GM12878 (cell line): Measurements from ENCODE around the gene ZNF408. TPM values are rescaled to one million over a fixed set of nuclear protein-coding genes. Genes with fewer than 3 reads are reported as not detected.

Experiments used
- ATAC-seq: fragments of 200-7000 bp; cut with Tn5 transposase; 3 replicates; pipeline ENCODE4 v1.9.1; 2020; ENCODE audit warnings: mild to moderate bottlenecking, moderate library complexity
- BruUV-seq: library from RNA; stranded (reverse); fragments of 400-500 nt; replicated peaks from 2 replicates; lab custom pipeline; 2021; lab: Mats Ljungman, UMichigan
- CTCF ChIA-PET: fragments of 300-600 bp; sonication (Branson Sonifier 250); formaldehyde crosslinking; extraction: SDS; loops from one replicate; lab custom pipeline; 2021; ENCODE audit warnings: inconsistent platforms; lab: Yijun Ruan, JAX
- POLR2A ChIA-PET: fragments of 350-600 bp; formaldehyde crosslinking; extraction: SDS; loops from one replicate; lab custom pipeline; 2021; ENCODE audit warnings: inconsistent platforms; lab: Charles Lee
- RAD21 ChIA-PET: fragments of 300-600 bp; sonication (Branson Sonifier 250); formaldehyde crosslinking; loops from one replicate; lab custom pipeline; 2023; ENCODE audit warnings: antibody characterized with exemption; ENCODE audit not compliant: unreplicated experiment; lab: Charles Lee
- SMC1A ChIA-PET: fragments of 300-600 bp; sonication (Branson Sonifier 250); formaldehyde crosslinking; loops from one replicate; lab custom pipeline; 2023; ENCODE audit not compliant: unreplicated experiment, uncharacterized antibody; lab: Charles Lee
- DNase-seq: peaks from one replicate; pipeline ENCODE4 v3.0.0-alpha.2; 2011; ENCODE audit warnings: low read depth, low spot score
- FAIRE-seq: peaks from 3 replicates; lab custom pipeline; 2011; peaks lifted over from hg19 to GRCh38; lab: Jason Lieb, UNC
- H2AFZ ChIP-seq: 2 replicates; pipeline ENCODE4 v1.6.0; 2011; ENCODE audit warnings: low read depth, low read length, control low read depth; ENCODE audit not compliant: control insufficient read depth
- H3K27ac ChIP-seq: 2 replicates; pipeline ENCODE4 v1.5.1; 2011; ENCODE audit warnings: control low read depth; ENCODE audit not compliant: control insufficient read depth, insufficient read depth
- H3K27me3 ChIP-seq, 2 experiments: replicated peaks in 1 of 2; 2 replicates each; pipeline versions ENCODE4 v1.6.0 to v1.6.1; 2011; ENCODE audit warnings: low read length in 1 of 2; ENCODE audit not compliant: control insufficient read depth in 2 of 2, insufficient read depth in 2 of 2
- H3K36me3 ChIP-seq, 2 experiments: 2 replicates each; pipeline ENCODE4 v1.5.1; 2011; ENCODE audit warnings: low read length in 1 of 2; ENCODE audit not compliant: control insufficient read depth in 2 of 2, insufficient read depth in 2 of 2
- H3K4me1 ChIP-seq: 2 replicates; pipeline ENCODE4 v1.6.1; 2011; ENCODE audit warnings: mild to moderate bottlenecking, low read length, moderate library complexity, mixed read lengths; ENCODE audit not compliant: control insufficient read depth, insufficient read depth
- H3K4me2 ChIP-seq: 2 replicates; pipeline ENCODE4 v1.6.0; 2011; ENCODE audit warnings: control low read depth; ENCODE audit not compliant: control insufficient read depth, insufficient read depth
- H3K4me3 ChIP-seq: fragments of 200-600 bp; sonication (generic); 2 replicates; pipeline ENCODE4 v1.5.1; 2016
- H3K79me2 ChIP-seq: 2 replicates; pipeline ENCODE4 v1.6.0; 2011; ENCODE audit warnings: low read length; ENCODE audit not compliant: control insufficient read depth, insufficient read depth
- H3K9ac ChIP-seq: 2 replicates; pipeline ENCODE4 v1.8.0; 2011; ENCODE audit warnings: low read length, control low read depth, mixed read lengths; ENCODE audit not compliant: control insufficient read depth, insufficient read depth
- H3K9me3 ChIP-seq: replicated peaks from 3 replicates; pipeline ENCODE4 v1.5.1; 2011; ENCODE audit warnings: mild to moderate bottlenecking, low read length; ENCODE audit not compliant: control insufficient read depth, insufficient read depth
- H4K20me1 ChIP-seq: 2 replicates; pipeline ENCODE4 v1.6.0; 2011; ENCODE audit not compliant: control insufficient read depth, insufficient read depth
- ASH2L ChIP-seq: fragments of 300-600, 200-600 bp; sonication (generic); IDR thresholded peaks from 2 replicates; pipeline ENCODE4 v1.6.1; 2017; ENCODE audit warnings: low read depth, mild to moderate bottlenecking, borderline replicate concordance
- CEBPB ChIP-seq, 2 experiments: fragments of 150-350 bp in 1 of 2; IDR thresholded peaks; 2 replicates each; pipeline ENCODE4 v1.6.1; 2012 to 2014; ENCODE audit warnings: low read depth in 2 of 2, low read length in 2 of 2, borderline replicate concordance in 1 of 2, inconsistent platforms in 1 of 2
- CHD4 ChIP-seq: fragments of 200-600 bp; sonication (generic); IDR thresholded peaks from 2 replicates; pipeline ENCODE4 v1.6.1; 2016; ENCODE audit warnings: mild to moderate bottlenecking
- CREM ChIP-seq: IDR thresholded peaks from 2 replicates; pipeline ENCODE4 v1.6.1; 2014; ENCODE audit warnings: antibody characterized with exemption, low read depth
- DPF2 ChIP-seq: fragments of 450-650 bp; IDR thresholded peaks from 2 replicates; pipeline ENCODE4 v1.6.1; 2017; ENCODE audit warnings: mild to moderate bottlenecking
- EED ChIP-seq: sonication (generic); IDR thresholded peaks from 2 replicates; pipeline ENCODE4 v1.6.1; 2016; ENCODE audit warnings: antibody characterized with exemption, low read depth
- ETV6 ChIP-seq, 2 experiments: fragments of 450-650 bp in 1 of 2; IDR thresholded peaks in 1 of 2; conservative IDR thresholded peaks in 1 of 2; 2 replicates each; pipeline ENCODE4 v1.6.1; 2014; ENCODE audit warnings: antibody characterized with exemption in 1 of 2, borderline replicate concordance in 1 of 2, low read depth in 1 of 2, mild to moderate bottlenecking in 1 of 2, moderate library complexity in 1 of 2
- HDAC2 ChIP-seq: fragments of 200-600 bp; sonication (generic); IDR thresholded peaks from 2 replicates; pipeline ENCODE4 v1.6.1; 2017
- JUNB ChIP-seq: IDR thresholded peaks from 2 replicates; pipeline ENCODE4 v1.6.1; 2016; ENCODE audit warnings: antibody characterized with exemption, mild to moderate bottlenecking
- LARP7 ChIP-seq: fragments of 450-650 bp; IDR thresholded peaks from 2 replicates; pipeline ENCODE4 v1.6.1; 2017; ENCODE audit warnings: mild to moderate bottlenecking
- MTA3 ChIP-seq: IDR thresholded peaks from 2 replicates; pipeline ENCODE4 v1.6.1; 2012; ENCODE audit warnings: low read length, inconsistent platforms, borderline replicate concordance
- MXI1 ChIP-seq: fragments of 150-350 bp; IDR thresholded peaks from 2 replicates; pipeline ENCODE4 v1.6.1; 2011; ENCODE audit warnings: low read depth, mild to moderate bottlenecking, inconsistent platforms, low read length, improper control_type of control experiment
- SMARCA5 ChIP-seq: fragments of 450-650 bp; IDR thresholded peaks from 2 replicates; pipeline ENCODE4 v1.6.1; 2017; ENCODE audit warnings: mild to moderate bottlenecking
- SUPT20H ChIP-seq: IDR thresholded peaks from 2 replicates; pipeline ENCODE4 v1.6.1; 2011; ENCODE audit warnings: low read depth, mild to moderate bottlenecking, low read length, moderate library complexity, borderline replicate concordance; ENCODE audit not compliant: control insufficient read depth
- WRNIP1 ChIP-seq: IDR thresholded peaks from 2 replicates; pipeline ENCODE4 v1.6.1; 2011; ENCODE audit warnings: low read depth, low read length, improper control_type of control experiment, borderline replicate concordance
- WGBS: methylation state at CpG from one replicate; pipeline ENCODE4 v1.1.6; 2016; ENCODE audit warnings: low lambda C conversion rate; ENCODE audit not compliant: insufficient replicate concordance, insufficient coverage; ENCODE audit errors: missing lambda C conversion rate; 5-methylcytosine and 5-hydroxymethylcytosine counted together
- in situ Hi-C: fragments of 300-500 bp; cut with MboI; formaldehyde crosslinking; loops from 9 replicates; pipeline ENCODE4 v1.14.3; 2018; ENCODE audit warnings: mixed read lengths
- intact Hi-C: fragments of 100-400 bp; cut with micrococcal nuclease; formaldehyde crosslinking; loops from one replicate; pipeline ENCODE4 v1.14.2; 2022; ENCODE audit not compliant: unreplicated experiment
- polyA plus RNA-seq, 11 experiments: library from polyadenylated mRNA; depleted of rRNA in 4 of 11; unstranded in 6 of 11; stranded (reverse) in 5 of 11; fragments of >200 nt; fragmentation: Nextera tagmentation in 4 of 11; fragmentation: Illumina TruSeq in 1 of 11; extraction: Ambion mirVana in 4 of 11; extraction: Trizol in 1 of 11; gene quantifications; 1 replicate in 1 of 11; 2 replicates in 10 of 11; pipeline versions ENCODE4 v1.2.1 to v1.2.3, GENCODE V29; 2011 to 2016; ENCODE audit warnings: inconsistent platforms in 2 of 11, missing spikeins in 2 of 11, low read depth in 1 of 11
- total RNA-seq, 4 experiments: library from RNA; depleted of rRNA in 3 of 4; stranded (reverse); fragments of >200 nt in 3 of 4; fragmentation: Illumina TruSeq in 1 of 4; extraction: Trizol in 1 of 4; gene quantifications; 2 replicates each; pipeline versions ENCODE4 v1.2.1 to v1.2.3, GENCODE V29; 2013 to 2021
- TF ChIP-seq, protein P1 (sequence below): fragments of 450-650 bp; IDR thresholded peaks from 2 replicates; pipeline ENCODE4 v1.6.1; 2017; ENCODE audit warnings: mild to moderate bottlenecking, low read depth, inconsistent platforms; ENCODE audit not compliant: poor library complexity, severe bottlenecking
- TF ChIP-seq, protein P2 (sequence below): fragments of 150-350 bp; IDR thresholded peaks from 2 replicates; pipeline ENCODE4 v1.6.1; 2014; ENCODE audit warnings: mild to moderate bottlenecking, low read depth, low read length
- TF ChIP-seq, protein P3 (sequence below): IDR thresholded peaks from 2 replicates; pipeline ENCODE4 v1.6.1; 2012; ENCODE audit warnings: mild to moderate bottlenecking, low read depth, low read length

ZNF408 gene
- total and polyA plus RNA-seq, 10 of the 15 experiments (the other 5 are each of a cell fraction or from before 2014, with no cell fraction given) = 0.19 to 11.3 (median 7.2) TPM

DNA sequence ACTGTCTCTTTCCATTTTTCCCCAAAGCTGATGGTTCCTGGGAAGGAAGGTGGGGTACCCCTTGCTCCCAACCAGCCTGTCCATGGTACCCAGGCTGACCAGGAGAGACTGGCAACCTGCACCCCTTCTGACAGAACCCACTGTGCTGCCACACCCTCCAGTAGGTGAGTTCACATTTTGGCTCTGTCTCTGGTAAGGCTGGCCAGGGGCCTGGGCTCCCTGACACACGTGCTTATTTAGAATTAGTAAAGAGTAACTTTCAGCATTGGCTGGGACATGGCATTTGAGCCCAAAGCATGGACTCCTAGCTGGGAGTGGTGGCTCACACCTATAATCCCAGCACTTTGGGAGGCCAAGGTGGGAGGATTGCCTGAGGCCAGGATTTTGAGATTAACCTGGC is 35.5 kb upstream of the ZNF408 start (continued):
- TF ChIP-seq, protein P1, sequence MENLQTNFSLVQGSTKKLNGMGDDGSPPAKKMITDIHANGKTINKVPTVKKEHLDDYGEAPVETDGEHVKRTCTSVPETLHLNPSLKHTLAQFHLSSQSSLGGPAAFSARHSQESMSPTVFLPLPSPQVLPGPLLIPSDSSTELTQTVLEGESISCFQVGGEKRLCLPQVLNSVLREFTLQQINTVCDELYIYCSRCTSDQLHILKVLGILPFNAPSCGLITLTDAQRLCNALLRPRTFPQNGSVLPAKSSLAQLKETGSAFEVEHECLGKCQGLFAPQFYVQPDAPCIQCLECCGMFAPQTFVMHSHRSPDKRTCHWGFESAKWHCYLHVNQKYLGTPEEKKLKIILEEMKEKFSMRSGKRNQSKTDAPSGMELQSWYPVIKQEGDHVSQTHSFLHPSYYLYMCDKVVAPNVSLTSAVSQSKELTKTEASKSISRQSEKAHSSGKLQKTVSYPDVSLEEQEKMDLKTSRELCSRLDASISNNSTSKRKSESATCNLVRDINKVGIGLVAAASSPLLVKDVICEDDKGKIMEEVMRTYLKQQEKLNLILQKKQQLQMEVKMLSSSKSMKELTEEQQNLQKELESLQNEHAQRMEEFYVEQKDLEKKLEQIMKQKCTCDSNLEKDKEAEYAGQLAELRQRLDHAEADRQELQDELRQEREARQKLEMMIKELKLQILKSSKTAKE = no peak
- TF ChIP-seq MTA3 = no peak
- TF ChIP-seq, protein P2, sequence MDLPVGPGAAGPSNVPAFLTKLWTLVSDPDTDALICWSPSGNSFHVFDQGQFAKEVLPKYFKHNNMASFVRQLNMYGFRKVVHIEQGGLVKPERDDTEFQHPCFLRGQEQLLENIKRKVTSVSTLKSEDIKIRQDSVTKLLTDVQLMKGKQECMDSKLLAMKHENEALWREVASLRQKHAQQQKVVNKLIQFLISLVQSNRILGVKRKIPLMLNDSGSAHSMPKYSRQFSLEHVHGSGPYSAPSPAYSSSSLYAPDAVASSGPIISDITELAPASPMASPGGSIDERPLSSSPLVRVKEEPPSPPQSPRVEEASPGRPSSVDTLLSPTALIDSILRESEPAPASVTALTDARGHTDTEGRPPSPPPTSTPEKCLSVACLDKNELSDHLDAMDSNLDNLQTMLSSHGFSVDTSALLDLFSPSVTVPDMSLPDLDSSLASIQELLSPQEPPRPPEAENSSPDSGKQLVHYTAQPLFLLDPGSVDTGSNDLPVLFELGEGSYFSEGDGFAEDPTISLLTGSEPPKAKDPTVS = no peak
- TF ChIP-seq MXI1 = no peak
- no peak for TF ChIP-seq LARP7
- TF ChIP-seq, all 136 proteins: peak for 0

DNA sequence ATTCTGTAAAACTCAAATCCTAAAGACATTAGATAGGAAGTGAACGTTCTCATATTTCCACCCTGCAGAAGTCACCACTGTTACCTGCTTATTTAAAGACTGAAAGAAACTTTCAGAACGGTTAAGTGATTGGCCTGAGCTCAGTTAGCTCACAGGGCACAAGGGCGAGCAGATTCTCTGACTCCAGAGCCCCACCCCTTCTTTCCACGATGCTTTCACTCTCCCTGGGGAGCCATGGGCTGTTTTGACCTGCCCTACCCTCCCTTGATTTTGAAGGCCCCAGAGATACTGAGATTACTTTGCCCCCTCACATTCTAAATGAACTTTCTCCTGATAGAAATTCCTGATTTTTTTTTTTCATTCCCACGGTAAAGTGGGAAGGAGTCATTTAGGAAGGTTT is 34.3 kb upstream of the ZNF408 start:
- no peaks in the 10 kb centered on the region for H3K79me2 ChIP-seq
- no peaks in the 10 kb centered on the region for H3K4me1 ChIP-seq
- no peaks in the 10 kb centered on the region for H3K9me3 ChIP-seq
- intact Hi-C loops (no loop called here), in situ Hi-C loops (no loop called here)
- no peak overlapping the region for H3K4me3 ChIP-seq
- WGBS = 73% methylated on average over 5 of the region's 5 CpGs
- ATAC-seq (no peak), DNase-seq (no peak), FAIRE-seq (no peak)
- ChIA-PET POLR2A (no interaction called here), RAD21 (no interaction called here), CTCF (no interaction called here), SMC1A (no interaction called here)
- peaks cover 11 to 37% of the 10 kb centered on the region in 2 experiments for H3K36me3 ChIP-seq
- BruUV-seq = no TSS peak
- H3K4me2 ChIP-seq = no peak overlapping the region
- no peak overlapping the region for H3K9ac ChIP-seq
- H3K27ac ChIP-seq = no peak overlapping the region
- H4K20me1 ChIP-seq = no peaks in the 10 kb centered on the region
- no peak overlapping the region for H2AFZ ChIP-seq
- H3K27me3 ChIP-seq = no peaks in the 10 kb centered on the region
- TF ChIP-seq, protein P3, sequence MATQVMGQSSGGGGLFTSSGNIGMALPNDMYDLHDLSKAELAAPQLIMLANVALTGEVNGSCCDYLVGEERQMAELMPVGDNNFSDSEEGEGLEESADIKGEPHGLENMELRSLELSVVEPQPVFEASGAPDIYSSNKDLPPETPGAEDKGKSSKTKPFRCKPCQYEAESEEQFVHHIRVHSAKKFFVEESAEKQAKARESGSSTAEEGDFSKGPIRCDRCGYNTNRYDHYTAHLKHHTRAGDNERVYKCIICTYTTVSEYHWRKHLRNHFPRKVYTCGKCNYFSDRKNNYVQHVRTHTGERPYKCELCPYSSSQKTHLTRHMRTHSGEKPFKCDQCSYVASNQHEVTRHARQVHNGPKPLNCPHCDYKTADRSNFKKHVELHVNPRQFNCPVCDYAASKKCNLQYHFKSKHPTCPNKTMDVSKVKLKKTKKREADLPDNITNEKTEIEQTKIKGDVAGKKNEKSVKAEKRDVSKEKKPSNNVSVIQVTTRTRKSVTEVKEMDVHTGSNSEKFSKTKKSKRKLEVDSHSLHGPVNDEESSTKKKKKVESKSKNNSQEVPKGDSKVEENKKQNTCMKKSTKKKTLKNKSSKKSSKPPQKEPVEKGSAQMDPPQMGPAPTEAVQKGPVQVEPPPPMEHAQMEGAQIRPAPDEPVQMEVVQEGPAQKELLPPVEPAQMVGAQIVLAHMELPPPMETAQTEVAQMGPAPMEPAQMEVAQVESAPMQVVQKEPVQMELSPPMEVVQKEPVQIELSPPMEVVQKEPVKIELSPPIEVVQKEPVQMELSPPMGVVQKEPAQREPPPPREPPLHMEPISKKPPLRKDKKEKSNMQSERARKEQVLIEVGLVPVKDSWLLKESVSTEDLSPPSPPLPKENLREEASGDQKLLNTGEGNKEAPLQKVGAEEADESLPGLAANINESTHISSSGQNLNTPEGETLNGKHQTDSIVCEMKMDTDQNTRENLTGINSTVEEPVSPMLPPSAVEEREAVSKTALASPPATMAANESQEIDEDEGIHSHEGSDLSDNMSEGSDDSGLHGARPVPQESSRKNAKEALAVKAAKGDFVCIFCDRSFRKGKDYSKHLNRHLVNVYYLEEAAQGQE = no peak
- TF ChIP-seq ASH2L (no peak), JUNB (no peak), CEBPB (IDR thresholded peaks at IDR 0.05; ENCODE audit: borderline replicate concordance in 1 of 2, low read depth in 2 of 2, low read length in 2 of 2) (no peak), DPF2 (no peak), ETV6 (conservative IDR thresholded peaks at IDR 0.05 in 1 of 2, IDR thresholded peaks at IDR 0.05 in 1 of 2; ENCODE audit: borderline replicate concordance in 1 of 2, low read depth in 1 of 2) (no peak), WRNIP1 (no peak), CHD4 (no peak), EED (no peak), SUPT20H (no peak), HDAC2 (no peak), CREM (no peak), SMARCA5 (no peak)
